G401 (cell line): ENCODE measurements around the gene MAPK4. TPM values are rescaled to one million over a fixed set of nuclear protein-coding genes. Genes with fewer than 3 reads are reported as not detected.

Source experiments
- DNase-seq: peaks from one replicate; pipeline ENCODE4 v3.0.0-alpha.2; 2015; ENCODE audit warnings: low spot score
- in situ Hi-C: cut with HindIII; loops from 2 replicates; pipeline ENCODE4 v1.10.0; 2016; ENCODE audit warnings: low sequenced_read_pairs, mixed read lengths
- total RNA-seq: library from RNA; depleted of rRNA; stranded (reverse); fragments of >200 nt; shearing (Covaris generic); gene quantifications from 2 replicates; pipeline ENCODE4 v1.2.3, GENCODE V29; 2014

The MAPK4 gene
- total RNA-seq, 1 experiment from 2014 or later, result not detected

DNA sequence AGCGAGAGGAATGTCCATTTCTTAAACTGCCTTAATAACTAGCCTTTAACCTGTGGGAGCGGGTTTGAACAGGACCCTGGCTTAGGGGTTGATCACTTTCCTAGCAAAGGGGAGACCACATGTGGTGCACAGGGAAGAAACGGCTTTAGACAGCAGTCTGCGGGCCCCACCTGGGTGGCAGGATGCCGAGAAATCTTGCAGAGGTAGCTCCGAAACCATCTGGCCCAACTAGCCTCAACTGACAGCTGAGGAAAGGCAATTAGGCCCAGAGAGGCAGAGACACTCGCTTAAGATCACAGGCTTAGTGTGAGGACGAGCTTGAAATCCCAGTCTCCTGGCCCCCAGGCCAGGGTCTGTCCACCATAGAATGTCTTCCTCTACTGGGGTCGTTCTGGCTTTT, 170.1 kb downstream of the MAPK4 start:
- in situ Hi-C loops, result no loop called here
- no peak for DNase-seq

DNA sequence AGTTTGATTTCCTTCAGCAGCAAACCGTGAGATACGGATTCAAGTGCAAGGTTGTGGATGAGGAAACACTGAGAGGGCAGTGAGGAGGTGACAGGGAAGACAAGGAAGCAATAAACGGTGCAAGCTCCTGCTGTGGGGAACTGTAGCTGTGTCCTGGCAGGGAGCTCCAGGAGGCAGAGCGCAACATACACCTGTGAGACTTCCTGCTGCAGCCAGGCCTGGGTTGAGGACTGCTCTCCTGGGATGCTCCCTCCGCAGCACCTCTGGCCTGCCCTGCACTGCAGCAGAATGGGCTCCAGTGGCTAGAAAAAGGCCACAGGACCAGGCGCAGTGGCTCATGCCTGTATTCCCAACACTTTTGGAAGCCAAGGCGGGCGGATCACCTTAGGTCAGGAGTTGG, 174.5 kb downstream of the MAPK4 start:
- DNase-seq, result no peak
- in situ Hi-C loops, result no loop called here

DNA sequence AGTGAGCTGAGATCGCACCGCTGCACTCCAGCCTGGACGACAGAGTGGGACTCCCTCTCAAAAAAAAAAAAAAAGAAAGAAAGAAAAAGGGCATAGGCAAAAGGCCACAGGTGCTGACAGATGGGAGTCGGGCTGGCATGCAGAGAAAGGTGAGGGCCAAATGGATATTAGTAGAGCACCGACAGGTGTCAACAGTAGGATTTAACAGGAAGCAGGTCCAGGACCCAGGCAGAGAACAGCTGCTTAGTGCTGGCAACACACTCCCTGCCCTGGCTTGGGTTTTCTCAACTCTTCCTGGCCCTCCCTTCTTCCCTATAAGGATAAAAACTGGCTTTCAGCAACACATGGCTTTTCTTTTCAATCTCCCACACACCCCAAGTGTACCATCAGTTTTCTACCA, 175.0 kb downstream of the MAPK4 start:
- DNase-seq, result peak; percentile 88
- in situ Hi-C loops, result no loop called here

DNA sequence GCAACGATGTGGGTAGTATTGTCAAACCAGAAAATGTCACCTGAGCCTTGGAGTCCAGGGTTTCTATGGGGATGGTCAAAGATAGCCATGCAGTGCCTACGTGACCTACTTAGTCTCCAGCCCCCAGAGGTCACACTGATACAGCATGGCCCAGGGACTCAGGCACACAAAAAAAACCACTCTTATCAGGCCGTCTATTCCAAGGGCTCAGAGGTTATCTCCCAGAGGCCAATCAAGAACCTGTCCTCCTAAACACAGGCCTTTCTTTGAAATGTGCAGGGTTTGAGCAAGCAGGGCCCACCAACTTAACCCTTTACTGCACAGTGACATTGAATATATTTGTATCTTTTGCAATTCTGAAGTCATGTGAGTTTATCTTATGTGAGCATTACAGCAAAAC, 177.2 kb downstream of the MAPK4 start:
- no peak for DNase-seq
- in situ Hi-C loops, result no loop called here

DNA sequence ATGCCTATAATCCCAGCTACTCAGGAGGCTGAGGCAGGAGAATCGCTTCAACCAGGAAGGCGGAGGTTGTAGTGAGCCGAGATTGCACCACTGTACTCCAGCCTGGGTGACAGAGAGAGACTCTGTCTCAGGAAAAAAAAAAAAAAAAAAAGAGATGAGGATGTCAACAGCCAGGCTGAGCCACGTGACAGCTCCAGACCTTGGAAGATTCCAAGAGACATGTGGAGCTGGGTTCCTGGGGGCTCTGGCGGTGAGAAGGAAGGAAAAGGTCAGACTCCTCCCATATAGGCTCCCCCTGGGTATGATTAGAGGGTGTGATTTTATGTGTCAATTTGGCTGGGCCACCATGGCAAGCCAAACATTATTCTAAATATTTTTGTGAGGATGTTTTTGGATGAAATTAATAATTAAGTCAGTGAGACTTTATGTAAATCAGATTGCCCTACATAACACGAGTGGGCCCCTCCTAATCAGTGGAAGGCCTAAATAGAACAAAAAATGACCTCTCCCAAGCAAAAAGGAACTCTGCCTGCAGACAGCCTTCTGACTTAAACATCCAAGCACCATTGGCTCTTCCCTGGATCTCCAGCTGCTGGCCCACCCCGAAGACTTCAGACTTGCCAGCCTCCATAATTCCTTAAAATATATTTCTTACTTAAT, 178.3 kb downstream of the MAPK4 start:
- in situ Hi-C loops, result no loop called here

DNA sequence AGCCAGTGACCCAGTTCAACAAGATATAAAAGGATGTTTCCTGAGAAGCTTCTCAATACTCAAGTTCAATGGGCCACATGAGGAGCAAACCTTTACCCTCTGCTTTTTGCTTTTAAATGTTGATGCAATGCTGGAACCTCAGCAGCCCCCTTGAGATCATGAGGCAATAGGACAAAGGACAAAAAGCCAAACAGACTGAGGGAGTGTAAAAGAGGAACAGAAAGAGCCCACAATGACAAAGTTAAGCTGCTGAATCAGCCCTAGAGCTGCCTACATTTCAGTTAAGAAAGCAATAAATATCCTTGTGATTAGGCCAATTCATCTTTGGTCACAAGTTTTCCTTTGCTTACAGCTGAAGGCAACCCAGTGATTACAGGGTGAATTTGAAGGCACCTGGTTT, 183.1 kb downstream of the MAPK4 start:
- DNase-seq, result no peak
- in situ Hi-C loops, result no loop called here

More for the DNA sequence above, 178.3 kb downstream of the MAPK4 start:
- no peak for DNase-seq

GRCh38 chr18:50744253-50744652, 184.4 kb downstream of the MAPK4 start:
- DNase-seq, result no peak
- in situ Hi-C loops, result no loop called here

DNA sequence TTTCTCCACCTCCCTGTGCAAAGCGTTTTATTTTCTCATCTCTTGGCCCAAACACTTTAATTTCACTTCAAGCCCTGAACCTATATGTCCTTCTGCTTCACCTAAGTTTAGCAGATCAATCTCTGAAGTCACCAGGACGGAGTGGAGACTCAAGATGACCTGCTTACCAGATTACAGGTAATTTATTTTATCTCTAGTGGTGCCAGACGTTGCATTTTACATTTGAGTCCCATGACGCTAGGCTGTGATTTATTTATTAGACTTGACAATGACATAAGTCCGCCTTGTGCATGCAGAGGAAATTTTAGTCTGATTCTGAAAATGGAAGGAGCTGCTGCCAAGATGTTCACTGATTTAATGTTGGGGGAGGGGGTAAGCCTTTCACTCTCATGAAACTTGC, 186.1 kb downstream of the MAPK4 start:
- no peak for DNase-seq
- in situ Hi-C loops, result no loop called here

DNA sequence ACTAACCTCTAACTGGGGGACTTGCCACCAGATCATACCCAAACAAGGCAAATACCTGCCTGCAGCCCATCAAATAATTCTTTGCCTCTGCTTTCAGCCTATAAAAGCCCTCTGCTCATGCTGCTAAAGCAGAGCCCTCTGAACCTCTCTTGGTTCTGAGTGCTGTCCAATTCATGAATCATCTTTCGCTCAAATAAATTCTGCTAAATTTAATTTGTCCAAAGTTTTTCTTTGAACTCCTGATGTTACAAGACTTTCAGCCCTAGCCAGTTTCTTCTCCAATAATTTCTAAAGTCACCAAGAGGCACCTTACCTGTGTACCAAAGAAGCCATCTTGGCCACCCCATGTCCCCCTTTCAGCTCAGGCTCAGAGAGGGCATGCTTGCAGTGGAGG, 188.0 kb downstream of the MAPK4 start:
- DNase-seq, result no peak
- in situ Hi-C loops, result no loop called here

DNA sequence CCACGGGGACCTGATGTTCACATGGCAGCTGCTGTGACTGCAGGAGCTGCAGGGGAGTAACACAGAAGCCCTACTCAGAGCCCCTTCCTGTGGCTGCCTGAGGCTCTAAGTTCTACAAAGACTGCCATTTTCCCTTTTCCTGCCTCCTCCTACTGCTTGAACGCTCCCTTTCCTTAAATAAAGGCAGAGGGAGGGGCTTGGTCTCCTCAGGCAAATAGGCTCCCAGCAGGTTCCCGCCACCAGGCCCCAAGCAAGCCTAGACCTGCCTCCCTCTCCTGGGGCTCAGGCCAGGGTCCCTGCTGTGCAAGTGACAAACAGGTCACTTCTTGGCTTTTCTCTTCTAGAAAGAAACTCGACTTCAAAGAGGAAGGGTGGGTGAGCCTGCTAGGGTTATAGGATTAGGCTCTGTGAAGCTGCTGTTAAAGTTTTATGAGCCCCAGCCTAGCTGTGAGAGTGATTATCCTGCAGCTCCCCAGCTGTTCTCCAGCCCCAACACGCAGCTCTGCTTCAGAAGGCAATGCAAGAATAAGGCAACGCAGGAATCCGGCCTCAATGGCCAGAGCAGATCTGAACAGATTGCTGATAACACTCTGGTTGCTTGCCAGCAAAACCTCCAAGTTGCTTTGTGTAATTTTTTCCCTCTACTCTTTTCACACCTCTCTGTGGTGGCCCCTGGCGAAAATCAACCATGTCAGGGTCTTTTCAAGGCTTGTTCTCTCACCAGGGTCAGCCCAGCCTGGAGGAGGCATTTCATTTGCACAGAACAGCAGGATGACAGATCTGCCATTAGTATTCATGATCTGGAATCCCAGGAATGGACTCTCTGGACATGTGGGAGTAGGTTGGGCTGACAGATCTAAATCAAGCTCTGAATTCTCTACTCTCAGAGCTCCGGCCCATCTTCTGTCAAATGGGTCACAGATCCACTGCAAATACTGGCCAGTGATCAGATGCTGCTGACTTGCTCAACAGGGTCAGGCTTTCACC, 188.6 kb downstream of the MAPK4 start:
- no peak for DNase-seq
- in situ Hi-C loops, result no loop called here

GRCh38 chr18:50749421-50749820, 189.5 kb downstream of the MAPK4 start:
- no peak for DNase-seq
- in situ Hi-C loops, result no loop called here

- in situ Hi-C loops, result no loop called here
- DNase-seq, result no peak
Measured at GRCh38 chr18:50749945-50750344, 190.1 kb downstream of the MAPK4 start.

GRCh38 chr18:50750546-50750945, 190.7 kb downstream of the MAPK4 start:
- in situ Hi-C loops, result no loop called here
- DNase-seq, result no peak

- no peak for DNase-seq
- in situ Hi-C loops, result no loop called here
Measured at GRCh38 chr18:50751490-50751889, 191.6 kb downstream of the MAPK4 start.

DNA sequence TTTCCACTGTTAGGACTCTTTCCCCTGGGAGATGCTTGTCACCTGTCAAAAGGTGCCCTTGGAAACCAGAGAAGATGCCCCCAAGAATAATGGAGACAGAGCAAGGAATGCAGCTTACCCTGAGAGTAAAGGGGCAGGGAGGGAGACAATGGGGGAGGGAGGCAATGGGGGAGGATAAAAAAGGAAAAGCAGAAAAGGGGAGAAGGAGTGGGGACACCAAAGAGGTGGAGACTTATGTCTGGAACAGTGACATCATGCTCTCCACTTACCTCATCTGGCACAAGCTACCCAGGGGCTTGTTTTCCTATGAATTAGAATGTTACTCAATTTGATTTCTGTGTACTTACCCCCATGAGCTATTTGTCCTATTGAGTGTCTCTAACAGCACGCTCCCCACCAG, 192.1 kb downstream of the MAPK4 start:
- DNase-seq, result no peak
- in situ Hi-C loops, result no loop called here

DNA sequence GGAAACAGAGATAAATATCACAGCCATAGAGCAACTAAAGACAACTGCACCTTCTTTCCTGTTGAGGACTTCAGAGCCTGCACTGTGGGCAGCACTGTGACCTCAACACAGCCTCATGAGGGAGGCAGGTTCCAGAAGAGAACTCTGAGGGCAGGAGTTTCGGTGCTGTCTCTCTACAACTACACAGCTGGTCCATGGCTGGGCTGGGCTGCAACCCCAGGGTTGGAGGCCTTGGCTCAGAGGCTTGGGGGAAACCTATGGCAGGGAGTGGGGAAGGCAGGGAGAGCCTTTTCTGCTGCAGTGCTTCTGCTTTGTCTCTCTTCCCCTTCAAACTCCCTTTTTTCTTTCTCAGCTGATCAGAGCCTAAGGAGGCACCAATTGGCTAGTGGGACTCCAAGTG, 193.4 kb downstream of the MAPK4 start:
- no peak for DNase-seq
- in situ Hi-C loops, result no loop called here

DNA sequence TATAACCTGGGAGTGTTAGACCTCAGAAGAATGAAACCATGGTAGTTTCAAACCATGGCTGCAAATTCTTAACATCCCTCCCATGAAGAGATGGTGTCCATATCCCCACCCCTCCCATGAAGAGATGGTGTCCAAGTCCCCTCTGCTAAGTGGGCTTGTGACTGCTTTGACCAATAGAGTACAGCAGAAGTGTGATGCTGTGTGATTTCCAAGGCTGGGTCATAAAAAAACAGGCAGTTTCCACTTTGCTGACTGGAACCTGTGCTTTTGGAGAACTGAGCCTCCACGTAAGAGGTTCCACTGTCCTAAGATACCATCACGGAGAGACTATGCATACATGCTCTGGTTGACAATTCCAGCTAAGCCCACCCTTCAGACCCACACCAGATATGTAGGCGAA, 194.4 kb downstream of the MAPK4 start:
- in situ Hi-C loops, result no loop called here
- DNase-seq, result no peak

- DNase-seq, result no peak
- in situ Hi-C loops, result no loop called here
Measured at GRCh38 chr18:50757358-50757757, 197.5 kb downstream of the MAPK4 start.

DNA sequence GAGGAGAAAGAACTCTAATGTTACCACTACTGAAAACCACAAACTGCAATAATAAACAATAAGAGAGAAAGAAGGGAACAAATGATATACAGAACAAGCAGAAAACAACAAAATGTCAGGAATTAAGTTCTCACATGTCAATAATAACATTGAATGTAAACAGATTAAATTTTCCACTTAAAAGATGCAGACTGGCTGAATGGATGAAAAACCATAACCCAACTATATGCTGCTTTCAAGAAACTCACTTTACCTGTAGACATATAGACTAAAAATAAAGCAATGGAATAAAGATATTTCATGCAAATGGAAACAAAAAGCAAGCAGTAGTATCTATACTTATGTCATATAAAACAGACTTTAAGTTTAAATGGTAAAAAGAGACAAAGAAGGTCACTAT, 209.6 kb downstream of the MAPK4 start:
- in situ Hi-C loops, result no loop called here

GRCh38 chr18:50775207-50775606, 215.3 kb downstream of the MAPK4 start:
- DNase-seq, result no peak
- in situ Hi-C loops, result no loop called here

More for the DNA sequence above, 209.6 kb downstream of the MAPK4 start:
- no peak for DNase-seq

DNA sequence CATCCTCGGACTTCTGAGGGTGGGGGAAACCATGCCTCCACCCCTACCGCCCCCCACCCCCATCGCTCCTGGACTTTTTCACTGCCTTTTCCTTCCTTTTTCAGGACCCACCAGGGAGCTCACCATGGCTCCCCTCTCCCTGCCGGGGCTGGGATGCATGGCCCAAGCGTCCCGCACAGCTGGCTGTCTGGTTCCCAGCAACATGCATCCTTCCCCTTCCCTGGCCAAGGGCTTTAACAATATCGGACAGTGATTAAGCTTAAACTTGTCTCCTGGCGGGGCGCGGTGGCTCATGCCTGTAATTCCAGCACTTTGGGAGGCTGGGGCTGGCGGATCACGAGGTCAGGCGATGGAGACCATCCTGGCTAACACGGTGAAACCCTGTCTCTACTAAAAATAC, 215.8 kb downstream of the MAPK4 start:
- DNase-seq, result no peak
- in situ Hi-C loops, result no loop called here
